HG02973 (cell line): Measurements from ENCODE around the gene MON1B.
"Not testable (repeated sequence)": the region's sequence is repeated elsewhere in the genome, so short reads cannot be mapped to it uniquely, and the experiment has no call there.

Source experiments
- ATAC-seq: cut with Tn5 transposase; IDR thresholded peaks from one replicate; pipeline ENCODE4 v1.9.1; 2021; ENCODE audit warnings: moderate library complexity; ENCODE audit not compliant: unreplicated experiment

Gene MON1B

DNA sequence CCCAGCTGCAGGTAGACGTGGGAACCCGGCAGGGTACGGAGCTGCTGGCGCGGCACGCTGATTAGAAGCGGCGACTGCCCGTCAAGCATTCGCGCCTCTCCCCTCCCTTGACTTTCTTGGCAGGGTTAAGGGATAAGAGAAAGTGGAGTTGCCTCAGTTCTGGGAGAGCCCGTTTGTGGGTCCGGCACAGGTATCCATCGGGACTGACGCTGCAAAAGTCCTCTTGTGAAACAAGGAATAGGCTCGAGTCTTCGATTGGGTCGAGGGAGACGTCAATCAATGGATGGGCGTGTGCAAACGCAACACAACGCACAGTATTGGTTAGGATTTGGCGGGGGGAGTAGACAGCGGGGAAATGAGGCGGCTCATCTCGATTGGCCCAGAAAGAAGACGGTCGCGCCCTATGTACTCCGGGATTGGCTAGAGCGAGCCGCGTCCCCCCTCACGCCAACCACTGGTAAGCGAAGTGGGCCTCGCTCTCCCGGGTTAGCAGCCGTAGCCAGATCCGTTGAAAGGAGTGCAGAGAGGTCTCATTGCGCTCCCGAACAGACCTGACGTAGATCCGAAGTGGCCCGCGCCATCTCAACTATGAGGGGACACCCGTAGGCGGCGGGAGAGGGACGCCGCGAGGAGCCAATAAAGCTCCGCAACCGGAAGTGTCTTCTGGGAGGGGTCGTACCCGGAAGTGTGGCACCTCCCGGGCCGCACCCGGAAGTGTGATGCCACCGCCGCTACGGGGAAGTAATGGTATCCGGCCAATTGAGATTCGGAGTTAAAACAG lies at the start of gene MON1B:
TSS of gene MON1B (plus strand) at position 713 of the 781 bp plus-strand sequence. CDS start 296 bp downstream, outside the sequence.
- peak; percentile 97 for ATAC-seq

DNA sequence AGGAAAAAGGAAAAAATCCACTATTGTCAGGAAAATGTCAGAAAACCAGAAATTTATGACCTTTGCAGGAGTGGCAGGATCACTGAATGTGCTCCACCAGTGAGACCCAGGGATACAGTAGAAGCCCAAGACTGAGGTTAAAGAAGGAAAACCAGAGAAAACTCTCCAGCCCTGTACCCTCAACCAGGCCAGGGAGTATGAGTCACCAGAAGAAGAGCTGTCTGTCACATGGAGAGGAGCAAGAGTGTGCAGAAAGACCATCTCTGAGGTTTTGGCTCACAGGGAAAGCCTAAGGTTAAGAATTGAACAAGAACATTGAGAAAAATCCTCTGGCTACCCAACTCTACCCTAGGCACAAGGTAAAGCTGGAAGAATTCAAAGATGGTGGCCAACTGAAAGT lies 47.6 kb upstream of the MON1B start:
- no peak for ATAC-seq

DNA sequence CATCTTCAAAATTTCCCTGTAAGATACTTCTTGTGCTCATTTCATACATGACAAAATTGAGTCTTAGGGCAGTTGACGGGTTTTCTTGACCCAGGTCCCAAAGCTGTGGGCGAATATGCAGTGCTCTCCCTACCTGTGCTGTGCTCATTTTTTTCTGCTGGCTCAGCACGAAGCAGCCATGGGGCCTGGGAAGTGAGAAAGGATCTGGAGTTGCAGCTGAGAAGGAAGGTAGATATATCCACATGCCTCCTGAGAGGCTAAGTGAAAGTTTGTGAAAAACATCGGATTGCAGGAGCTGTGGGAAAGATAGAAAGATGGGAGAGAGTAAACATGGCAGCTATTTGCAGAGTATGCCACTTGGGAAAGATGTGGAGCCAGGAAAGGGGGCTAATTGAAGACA lies 42.9 kb upstream of the MON1B start:
- ATAC-seq: no peak

DNA sequence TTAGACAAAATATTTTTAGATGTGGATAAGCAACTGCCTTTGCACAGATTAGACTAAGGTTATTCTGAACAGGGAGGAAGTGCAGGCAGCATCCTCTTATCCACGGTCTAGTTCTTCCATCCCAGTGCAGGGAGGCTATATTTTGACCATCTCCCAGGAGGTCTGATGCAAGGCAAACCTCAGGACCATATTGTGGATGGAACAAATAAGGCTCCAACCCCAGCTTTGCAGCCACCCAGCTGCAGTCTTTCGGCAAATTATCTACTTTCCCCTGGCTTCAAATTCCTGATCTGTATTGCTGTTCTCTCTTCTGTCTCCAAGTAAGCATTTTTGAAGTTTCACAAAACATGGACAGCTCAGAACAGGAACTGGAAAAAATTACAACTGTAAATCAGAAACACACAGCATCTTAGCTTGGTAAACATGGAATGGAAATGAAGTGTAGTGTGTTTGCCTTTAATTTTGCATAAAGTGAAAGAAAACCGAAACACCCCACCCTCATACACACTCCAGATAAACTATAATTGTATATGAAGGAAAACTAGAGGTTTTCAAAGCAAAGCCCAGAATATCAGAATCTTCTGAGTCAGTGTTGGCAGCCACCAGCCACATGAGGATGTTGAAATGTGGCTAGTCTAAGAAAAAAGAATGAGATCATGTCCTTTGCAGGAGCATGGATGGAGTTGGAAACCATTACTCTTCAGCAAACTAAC lies 33.5 kb upstream of the MON1B start:
- ATAC-seq: no peak

DNA sequence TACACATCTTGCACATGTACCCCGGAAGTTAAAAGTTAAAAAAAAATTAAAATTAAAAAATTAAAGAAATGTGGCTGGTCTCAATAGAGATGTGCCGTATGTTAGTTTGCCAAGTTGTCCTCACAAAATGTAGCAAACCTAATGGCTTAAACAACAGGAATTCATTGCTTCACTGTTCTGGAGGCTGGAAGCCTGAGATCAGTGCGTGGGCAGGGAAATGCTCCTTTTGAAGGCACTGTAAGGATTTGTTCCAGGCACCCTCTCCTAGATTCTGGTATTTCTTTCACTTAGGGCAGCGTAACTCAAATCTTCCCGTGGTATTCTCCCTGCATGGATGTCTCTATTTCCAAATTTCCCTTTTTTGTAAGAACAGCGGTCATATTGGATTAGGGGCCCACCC lies 32.7 kb upstream of the MON1B start:
- ATAC-seq: no peak

DNA sequence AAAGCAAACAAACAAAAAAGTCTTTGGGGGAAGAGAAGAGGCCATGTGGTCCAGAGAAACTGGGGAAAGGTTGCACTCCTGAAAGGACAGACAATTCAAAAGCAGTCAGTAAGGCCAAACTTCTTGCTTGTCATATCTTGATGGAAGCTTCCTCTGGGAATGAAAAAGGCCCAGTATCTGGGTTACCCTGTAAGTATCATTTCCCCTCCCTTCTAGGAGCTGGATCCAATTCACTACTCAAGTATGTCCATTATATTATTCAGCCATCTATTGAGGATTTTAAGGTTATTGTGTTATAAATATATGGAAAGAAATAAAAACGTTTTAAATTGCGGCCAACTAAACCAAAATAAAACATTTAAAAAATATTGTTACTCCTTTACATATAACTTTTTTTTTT lies 26.0 kb upstream of the MON1B start:
- no peak for ATAC-seq

DNA sequence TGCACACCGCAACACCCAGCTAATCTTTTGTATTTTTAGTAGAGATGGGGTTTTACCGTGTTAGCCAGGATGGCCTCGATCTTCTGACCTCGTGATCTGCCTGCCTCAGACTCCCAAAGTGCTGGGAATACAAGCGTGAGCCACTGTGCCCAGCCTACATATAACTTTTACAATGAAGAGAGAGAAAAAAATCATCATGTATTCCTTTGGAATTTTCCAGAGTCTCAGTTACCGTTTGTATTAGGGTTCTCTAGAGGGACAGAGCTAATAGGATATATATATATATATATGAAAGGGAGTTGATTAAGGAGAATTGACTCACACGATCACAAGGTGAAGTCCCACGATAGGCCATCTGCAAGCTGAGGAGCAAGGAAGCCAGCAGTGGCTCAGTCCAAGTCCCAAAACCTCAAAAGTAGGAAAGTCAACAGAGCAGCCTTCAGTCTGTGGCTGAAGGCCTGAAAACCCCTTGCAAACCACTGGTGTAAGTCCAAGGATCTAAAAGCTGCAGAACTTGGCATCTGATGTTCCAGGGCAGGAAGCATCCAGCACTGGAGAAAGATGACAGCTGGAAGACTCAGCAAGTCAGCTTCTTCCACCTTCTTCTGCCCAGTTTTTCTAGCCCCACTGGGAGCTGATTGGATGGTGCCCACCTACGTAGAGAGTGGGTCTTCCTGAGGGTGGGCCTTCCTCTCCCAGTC lies 25.3 kb upstream of the MON1B start:
- not testable (repeated sequence) for ATAC-seq

DNA sequence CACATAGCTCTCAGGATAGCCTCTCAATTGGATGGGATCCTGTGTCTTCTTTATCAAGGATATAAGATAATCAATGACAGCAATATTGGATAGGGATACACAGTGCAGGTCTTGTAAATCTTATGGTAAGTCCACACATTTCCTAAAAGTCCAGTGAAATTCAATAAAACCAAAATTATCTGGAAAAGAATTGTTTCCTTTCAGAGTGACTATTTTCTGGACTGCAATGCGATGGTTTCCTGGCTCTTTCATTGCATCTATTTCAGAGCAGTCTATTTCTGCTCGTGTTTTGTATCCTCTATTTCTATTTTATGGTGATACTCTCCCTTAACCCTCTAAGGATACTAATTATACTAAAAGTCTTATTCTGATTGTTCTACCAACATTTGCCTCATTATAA lies 24.3 kb upstream of the MON1B start:
- ATAC-seq: no peak

DNA sequence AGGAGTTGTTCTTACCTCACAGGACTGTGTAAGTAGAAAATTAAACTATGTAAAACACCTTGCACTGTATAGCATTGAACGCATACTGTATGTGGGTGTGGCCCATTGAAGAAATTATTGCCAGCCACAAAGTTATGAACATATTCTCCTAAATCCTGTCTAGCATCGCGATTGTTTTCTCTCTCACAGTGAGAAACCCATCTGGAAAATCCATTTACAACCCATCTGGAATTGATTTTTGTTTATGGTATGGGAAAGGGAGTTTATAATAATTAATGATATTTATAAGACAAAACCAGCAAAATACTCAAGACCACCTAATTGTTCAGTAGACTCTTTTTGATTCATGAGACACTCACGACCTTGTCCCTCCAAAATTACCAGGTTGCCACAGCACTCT lies 22.1 kb upstream of the MON1B start:
- ATAC-seq: no peak

DNA sequence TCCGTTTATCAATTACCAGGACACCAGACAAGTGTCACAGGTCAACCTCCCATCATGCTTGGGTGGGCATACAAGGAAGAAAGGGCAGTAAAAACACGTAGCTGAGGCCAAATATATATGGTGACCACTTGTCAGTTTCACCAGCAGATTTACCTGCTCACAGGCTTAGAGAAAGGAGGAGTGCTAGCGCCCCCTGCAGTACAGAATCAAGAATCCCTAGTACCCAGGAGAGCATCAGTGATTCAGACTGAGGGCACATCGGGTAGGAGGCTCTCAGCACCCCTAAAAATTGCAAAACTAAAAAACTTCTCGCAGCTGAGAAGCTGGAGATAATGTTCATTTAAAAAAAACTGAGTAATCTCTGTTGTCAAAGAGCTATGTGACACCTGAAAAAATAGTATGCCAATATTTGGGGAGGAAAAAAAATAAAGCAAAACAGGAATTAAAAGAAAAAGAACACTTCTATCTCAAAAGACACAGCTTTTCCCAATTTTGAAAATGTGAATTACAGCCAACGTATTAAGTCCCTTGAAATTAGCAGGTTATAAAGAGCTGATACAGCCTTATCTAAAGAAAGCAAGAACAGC lies 21.2 kb upstream of the MON1B start:
- no peak for ATAC-seq

DNA sequence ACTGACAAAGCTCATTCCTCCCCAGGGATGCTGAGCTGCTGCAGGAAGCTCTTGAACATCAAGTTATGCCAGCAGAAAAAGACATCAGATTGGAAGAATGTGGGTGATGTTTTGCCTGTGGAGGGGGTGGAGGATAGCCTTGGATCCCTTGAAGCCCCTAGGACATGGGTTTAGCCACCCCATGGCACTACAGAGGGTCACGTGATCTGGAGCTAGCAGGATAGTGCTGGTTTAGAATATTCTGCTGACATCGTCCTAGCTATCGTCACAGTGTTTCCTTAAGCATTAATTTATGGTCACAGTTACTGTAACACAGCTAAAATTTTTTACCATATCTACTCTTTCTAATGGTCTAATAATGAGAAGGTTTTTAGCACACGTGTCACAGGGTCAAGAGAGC lies 20.2 kb upstream of the MON1B start:
- ATAC-seq: no peak

DNA sequence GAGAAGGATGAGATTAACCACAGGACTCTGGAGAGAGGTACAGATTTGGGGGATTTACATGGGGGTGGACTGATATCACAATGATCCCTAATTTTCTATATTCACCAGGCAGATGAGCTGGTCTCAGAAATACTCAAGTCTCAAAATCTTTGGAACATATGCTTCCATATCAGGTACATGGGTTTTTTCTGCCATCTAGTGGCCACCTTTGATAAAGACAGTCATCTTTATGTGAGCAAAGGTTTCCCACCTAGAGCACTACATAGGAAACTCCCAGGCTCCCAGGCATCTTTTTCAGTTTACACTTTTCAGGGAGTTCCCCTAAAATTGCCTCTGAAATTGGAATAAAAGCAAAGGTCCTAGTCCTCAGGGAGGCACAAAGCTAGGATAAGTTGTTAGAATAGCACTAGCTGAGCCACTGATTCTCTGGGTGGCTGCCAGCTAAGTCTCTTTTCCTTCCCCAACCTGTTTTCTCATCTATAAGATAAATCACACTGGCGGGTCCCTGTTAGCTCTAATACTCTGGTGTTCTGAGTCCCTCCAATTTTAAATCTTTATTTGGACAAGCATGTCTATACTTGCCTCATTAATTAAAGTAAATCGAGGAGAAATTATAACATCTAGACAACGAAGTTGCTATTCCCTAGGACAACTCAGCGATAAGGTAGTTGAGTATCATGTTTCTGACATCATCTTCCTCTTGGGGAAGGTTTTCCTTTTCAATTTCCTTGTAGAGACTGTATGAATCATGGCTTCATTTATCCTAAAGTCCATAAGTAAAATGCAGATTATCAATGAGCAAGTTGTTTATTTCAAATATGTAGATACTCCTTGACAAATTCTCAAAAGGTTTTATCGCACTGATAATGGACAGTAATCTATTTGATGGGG lies 19.0 kb upstream of the MON1B start:
- ATAC-seq: peak; percentile 85

DNA sequence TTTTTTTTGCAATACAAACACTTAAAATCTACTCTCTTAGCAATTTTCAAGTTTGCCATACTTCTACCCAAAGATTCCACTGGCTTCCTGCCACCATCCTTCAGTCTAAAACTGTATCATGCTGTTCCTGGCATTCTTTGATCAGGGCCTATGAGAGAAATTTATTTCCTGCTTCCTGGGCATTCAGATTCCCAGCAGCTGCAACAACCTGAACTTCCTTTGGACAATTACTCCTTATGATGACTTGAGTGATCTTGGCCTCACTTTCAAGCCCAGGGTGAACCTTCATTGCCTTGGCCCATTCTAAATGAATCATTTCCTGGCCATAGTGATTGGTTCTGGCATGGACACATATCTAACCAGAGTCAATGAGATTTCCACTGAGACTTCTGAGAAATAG lies 18.0 kb upstream of the MON1B start:
- no peak for ATAC-seq

DNA sequence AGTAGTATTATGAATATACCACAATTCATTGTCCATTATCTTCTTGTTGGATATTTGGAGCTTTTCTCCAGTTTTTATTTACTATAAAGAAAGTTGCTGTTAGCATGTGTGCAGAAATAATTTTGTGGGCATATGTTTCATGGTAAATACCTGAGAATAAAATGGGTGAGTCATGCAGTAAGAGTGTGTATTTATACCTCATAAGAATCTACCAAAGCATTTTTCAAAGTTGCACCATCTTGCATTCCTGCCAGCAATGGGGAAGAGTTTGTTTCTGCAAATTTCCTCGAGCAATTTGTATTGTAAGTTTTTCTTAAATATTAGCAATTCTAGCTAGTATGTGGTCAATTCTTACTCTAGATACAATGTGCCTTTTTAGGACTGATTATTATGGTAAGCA lies 7.9 kb upstream of the MON1B start:
- ATAC-seq: no peak

DNA sequence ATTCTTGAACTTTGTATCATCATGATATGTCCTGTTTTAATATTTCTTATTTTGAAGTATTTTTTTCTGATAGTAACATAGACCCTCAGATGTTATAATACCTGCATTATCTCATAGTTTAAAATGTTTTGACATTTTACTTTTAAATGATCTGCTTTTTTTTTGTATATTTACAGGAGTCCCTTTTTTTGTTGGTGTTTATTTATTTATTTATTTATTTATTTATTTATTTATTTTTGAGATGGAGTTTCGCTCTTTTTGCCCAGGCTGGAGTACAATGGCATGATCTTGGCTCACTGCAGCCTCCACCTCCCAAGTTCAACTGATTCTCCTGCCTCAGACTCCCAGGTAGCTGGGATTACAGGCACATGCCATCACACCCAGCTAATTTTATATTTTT lies 4.7 kb upstream of the MON1B start:
- ATAC-seq: not testable (repeated sequence)

DNA sequence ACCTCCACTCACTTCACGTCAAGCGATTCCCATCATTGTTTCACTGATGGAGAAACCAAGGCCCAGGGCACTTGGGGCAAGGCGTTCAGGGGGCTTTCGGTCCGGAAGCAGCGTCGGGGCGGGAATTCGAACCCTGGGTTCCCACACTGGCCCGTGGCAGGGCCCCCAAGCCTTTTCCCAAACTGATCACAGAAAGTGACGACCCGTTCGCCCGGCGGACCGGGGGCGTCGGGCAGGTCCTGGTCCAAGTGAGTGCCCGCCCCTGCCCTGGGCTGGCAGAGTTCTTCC lies 856 bp upstream of the MON1B start:
- no peak for ATAC-seq

DNA sequence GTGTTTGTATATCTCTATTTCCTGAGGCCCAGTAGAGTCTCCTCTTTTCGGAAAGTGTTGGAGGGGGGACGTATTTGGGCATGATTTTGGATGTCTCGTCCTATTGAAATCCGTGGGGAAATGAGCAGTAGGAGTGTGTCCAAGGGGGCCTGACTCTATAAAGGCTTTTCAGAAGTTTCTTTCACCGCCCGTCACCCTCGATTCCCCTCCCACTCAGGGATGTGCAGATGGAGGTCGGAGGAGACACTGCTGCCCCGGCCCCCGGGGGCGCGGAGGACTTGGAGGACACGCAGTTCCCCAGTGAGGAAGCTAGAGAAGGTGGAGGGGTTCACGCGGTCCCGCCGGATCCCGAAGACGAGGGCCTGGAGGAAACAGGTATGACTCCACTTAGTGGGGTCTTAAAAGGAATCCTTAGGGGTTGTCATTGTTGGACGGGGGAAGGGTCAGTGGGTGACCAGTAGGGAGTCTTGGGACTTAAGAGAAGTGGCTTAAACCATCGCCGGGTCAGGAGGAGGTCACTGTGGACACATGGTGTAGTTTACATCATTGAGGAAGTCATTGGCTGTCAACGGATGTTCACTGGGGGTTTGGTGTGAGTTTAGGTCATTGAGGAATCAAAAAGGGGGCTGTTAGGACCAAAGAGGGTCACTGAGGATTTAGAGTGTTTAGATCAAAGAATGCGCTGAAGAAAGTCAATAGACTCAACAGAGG lies 424 bp downstream of the MON1B start:
- ATAC-seq: no peak

DNA sequence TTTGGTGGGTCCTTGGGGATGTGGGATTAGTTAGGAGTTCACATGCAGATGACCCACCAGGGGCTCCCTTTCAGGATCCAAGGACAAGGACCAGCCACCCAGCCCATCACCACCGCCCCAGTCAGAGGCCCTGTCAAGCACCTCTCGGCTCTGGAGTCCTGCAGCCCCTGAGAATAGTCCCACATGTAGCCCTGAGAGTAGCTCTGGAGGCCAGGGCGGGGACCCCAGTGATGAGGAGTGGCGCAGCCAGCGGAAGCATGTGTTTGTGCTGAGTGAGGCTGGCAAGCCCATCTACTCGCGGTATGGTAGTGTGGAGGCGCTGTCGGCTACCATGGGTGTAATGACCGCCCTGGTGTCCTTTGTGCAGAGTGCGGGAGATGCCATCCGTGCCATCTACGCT lies 2.4 kb downstream of the MON1B start:
- no peak for ATAC-seq

DNA sequence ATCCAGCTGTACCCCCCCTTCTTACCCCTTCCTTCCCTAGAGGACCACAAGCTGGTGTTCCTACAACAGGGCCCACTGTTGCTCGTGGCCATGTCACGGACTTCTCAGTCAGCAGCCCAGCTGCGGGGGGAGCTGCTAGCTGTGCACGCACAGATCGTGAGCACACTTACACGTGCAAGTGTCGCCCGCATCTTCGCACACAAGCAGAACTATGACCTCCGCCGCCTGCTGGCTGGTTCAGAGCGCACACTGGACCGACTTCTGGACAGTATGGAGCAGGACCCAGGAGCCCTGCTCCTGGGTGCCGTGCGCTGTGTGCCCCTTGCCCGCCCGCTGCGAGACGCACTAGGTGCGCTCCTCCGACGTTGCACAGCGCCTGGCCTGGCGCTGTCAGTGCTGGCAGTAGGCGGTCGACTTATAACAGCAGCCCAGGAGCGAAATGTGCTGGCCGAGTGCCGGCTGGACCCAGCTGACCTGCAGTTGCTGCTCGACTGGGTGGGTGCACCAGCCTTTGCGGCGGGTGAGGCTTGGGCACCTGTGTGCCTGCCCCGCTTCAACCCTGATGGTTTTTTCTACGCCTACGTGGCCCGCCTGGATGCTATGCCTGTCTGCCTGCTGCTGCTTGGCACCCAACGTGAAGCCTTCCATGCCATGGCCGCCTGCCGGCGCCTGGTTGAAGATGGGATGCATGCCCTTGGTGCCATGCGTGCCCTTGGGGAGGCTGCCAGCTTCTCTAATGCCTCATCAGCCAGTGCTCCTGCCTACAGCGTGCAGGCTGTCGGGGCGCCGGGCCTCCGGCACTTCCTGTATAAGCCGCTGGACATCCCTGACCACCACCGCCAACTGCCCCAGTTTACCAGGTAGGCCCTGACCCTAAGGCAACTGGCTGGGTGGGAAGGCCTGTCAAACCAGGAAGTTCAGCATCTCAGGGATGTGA lies 3.6 kb downstream of the MON1B start:
- ATAC-seq: no peak
